Hepatocyte (in vitro differentiated cells): ENCODE results near the gene DYDC2. TPM values are rescaled to one million over a fixed set of nuclear protein-coding genes. Genes with fewer than 3 reads are reported as not detected.

Source experiments
- polyA plus RNA-seq: library from polyadenylated mRNA; unstranded; fragments of >200 nt; fragmentation: Nextera tagmentation; extraction: Ambion mirVana; gene quantifications from 2 replicates; pipeline ENCODE4 v1.2.1, GENCODE V29; 2016
- total RNA-seq: library from RNA; depleted of rRNA; stranded (reverse); fragments of >200 nt; gene quantifications from 2 replicates; pipeline ENCODE4 v1.2.3, GENCODE V29; 2014

Gene DYDC2
- total and polyA plus RNA-seq, 2 experiments from 2014 or later: 0.80 TPM; not detected in 1

Other genes starting within 250 kb of the DYDC2 start
- 11.4 and 14.8 TPM in 2 replicates for gene PLAC9, start 224.1 kb upstream of the DYDC2 start, total RNA-seq
- gene PLAC9, start 224.1 kb upstream of the DYDC2 start, polyA plus RNA-seq: 83.3 and 92.9 TPM in 2 replicates
- 88.1 and 92.8 TPM in 2 replicates for gene ANXA11, start 151.2 kb upstream of the DYDC2 start, total RNA-seq
- 168 and 184 TPM in 2 replicates for gene ANXA11, start 151.2 kb upstream of the DYDC2 start, polyA plus RNA-seq
- gene MAT1A, start 67.1 kb upstream of the DYDC2 start, total RNA-seq: 50.0 and 62.1 TPM in 2 replicates
- gene MAT1A, start 67.1 kb upstream of the DYDC2 start, polyA plus RNA-seq: 20.1 and 38.3 TPM in 2 replicates
- not detected in 2 replicates for gene DYDC1, start within 50 bp of the DYDC2 start, total RNA-seq
- gene DYDC1, start within 50 bp of the DYDC2 start, polyA plus RNA-seq: not detected in 2 replicates
- gene PRXL2A, start 51.8 kb downstream of the DYDC2 start, total RNA-seq: 159 and 166 TPM in 2 replicates
- 214 and 222 TPM in 2 replicates for gene PRXL2A, start 51.8 kb downstream of the DYDC2 start, polyA plus RNA-seq
- gene TSPAN14, start 97.5 kb downstream of the DYDC2 start, total RNA-seq: 55.1 and 65.9 TPM in 2 replicates
- gene TSPAN14, start 97.5 kb downstream of the DYDC2 start, polyA plus RNA-seq: 90.4 and 104 TPM in 2 replicates
- gene SH2D4B, start 181.1 kb downstream of the DYDC2 start, total RNA-seq: not detected in 2 replicates
- gene SH2D4B, start 181.1 kb downstream of the DYDC2 start, polyA plus RNA-seq: not detected in 2 replicates